ENCODE data around the gene TNNT2.

TNNT2 gene

GRCh38 chr1:201375169-201375568, 2.3 kb downstream of the TNNT2 start:
- DNase-seq = no peak

DNA sequence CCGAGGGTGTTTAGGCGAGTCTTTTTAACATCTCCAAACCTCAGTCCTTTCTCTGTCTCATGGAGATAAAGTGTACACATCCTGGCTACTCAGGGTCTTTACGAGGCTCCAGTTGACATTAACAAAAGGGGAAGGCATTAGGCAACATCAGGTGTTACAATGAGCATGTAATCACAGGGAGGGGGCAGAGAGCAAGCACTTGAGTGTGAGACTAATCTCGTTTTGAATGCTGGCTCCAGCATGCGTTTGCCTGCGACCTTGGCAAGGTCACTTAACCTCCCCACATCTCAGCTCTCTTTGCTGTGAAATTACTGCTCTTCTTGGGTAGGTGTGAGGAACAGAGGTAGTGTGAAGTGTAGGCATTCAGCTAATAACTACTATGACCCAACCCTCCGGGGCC, 3.1 kb downstream of the TNNT2 start:
- DNase-seq = no peak

DNA sequence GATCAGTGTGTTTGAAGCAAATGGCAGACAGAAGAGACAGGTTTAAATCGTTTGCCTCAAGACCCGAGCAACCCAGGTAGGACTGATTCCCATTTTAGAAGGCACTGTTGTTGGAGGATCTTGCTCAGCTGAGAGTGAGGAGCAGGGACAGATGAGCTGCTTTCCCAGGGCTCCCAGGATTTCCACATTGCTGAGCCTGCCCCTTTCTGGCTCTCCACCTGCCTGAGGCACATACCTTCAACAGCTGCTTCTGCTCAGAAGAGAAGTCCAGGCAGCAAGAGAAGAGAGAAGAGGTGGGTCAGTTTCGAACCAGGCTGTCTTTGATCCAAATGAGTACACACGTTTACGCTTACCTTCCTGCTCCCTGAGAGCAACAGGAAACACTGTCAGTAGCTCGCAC, 5.7 kb downstream of the TNNT2 start:
- DNase-seq = no peak

DNA sequence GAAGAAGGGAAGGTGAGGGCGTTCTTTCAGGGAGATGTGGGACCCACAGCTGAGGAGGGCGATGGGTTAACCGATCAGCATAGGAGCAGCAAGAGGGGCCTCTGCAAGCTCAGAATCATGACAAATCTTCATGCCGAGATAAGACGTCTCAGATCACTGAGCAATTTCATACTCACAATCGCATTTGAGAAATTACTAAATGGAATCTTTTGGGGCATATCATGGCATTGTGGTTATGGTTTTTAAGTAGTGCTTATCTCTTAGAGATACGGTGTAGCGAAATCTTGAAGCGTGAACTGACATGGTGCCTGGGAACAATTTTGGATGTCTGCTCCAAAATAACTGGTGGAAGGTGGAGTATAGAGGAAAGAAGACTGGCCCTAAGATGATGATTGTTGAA, 6.2 kb downstream of the TNNT2 start:
- no peak for DNase-seq

DNA sequence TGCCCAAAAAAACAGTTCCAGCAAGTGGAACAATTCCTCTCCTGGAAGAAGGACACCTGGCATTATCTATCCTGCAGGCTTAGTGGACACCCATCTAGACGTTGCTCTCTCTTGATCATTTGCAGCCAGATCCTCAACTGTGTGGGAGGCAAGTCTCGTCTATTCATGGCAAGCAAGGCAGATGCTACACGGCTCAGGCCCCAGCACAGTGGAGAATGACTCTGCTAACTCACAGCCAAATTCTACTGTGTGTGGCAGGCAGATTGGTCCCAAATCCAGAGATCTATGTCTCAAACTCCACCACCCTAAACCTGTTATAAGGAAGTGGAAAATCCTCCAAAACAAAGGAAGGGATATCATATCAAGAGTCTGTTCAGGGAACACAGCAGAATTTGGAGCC, 7.0 kb downstream of the TNNT2 start:
- no peak for DNase-seq

- DNase-seq = no peak
Measured at GRCh38 chr1:201369209-201369608, 8.3 kb downstream of the TNNT2 start.

DNA sequence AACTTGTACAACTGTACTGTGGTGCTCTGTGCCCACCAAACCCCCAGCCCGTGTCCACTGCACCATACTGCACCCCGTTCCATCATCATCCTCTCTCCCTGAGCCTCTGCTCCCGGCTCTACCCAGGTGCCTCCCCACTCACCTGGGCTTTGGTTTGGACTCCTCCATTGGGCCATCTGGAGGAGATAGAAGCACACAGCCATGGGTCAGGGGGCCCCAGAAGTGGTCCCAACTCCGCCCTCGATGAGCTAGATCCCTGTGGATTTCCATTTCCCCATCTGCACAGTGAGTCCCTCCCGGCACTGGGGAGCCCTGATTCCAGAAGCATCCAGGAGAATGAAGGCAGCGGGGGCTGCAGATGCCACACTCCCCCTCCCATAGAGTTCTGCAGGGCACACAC, 10.8 kb downstream of the TNNT2 start:
- no peak for DNase-seq

GRCh38 chr1:201365251-201365650, 12.2 kb downstream of the TNNT2 start:
- no peak for DNase-seq

DNA sequence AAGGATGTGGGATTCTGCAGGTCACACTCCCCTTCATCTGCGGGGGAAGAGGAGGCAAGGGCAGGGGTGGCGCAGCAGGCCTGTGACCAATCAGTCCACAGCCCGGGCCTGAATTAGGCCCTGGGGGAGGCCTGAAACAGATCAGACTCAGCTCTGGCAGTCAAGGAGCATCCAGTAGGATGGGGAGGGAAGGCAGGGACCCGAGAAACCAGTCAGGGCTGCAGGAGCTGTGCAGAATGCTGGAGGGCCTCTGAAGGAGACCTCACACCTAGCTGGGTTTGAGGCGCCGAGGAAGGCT, 12.7 kb downstream of the TNNT2 start:
- DNase-seq = no peak

- no peak for DNase-seq
Measured at GRCh38 chr1:201363467-201363866, 14.0 kb downstream of the TNNT2 start.

- no peak for DNase-seq
Measured at GRCh38 chr1:201362906-201363305, 14.6 kb downstream of the TNNT2 start.

DNA sequence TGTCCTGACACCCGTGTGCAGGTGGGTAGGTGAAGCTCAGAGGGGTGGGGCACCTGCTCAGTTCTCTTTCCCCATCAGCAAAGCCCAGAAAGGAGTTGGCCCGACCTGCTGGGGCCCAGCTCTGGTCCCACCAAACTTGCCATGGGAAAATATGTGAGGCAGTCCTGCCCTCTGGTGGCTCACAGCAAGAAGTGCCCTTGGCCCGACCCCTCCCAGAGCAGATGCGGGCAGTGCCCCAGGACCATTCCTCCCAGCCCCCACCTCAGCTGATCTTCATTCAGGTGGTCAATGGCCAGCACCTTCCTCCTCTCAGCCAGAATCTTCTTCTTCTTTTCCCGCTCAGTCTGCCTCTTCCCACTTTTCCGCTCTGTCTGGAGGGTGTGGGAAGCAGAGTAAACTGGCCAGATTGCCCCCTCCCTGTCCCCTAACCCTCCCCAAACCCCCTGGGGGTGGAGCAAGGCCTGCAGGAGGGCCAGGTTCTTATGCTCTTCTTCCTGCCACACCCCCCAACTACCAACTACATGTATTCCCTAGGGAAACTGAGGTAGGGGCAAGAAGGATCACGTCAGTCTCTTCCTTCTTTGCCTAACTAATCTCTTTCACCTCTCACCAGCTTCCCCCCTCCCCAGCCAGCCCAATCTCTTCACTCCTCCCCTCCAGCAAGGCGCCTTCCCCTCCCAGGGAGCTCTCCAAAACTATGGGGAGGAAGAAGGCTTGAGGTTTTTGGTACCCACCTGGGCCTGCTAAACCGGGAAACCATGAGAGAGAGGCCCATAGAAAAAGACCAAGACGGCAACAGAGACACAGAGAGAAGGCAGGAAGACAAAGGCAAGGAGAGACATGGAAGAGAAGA, 15.6 kb downstream of the TNNT2 start:
- peak in 1 of 2 experiments; percentile 24 for DNase-seq

DNA sequence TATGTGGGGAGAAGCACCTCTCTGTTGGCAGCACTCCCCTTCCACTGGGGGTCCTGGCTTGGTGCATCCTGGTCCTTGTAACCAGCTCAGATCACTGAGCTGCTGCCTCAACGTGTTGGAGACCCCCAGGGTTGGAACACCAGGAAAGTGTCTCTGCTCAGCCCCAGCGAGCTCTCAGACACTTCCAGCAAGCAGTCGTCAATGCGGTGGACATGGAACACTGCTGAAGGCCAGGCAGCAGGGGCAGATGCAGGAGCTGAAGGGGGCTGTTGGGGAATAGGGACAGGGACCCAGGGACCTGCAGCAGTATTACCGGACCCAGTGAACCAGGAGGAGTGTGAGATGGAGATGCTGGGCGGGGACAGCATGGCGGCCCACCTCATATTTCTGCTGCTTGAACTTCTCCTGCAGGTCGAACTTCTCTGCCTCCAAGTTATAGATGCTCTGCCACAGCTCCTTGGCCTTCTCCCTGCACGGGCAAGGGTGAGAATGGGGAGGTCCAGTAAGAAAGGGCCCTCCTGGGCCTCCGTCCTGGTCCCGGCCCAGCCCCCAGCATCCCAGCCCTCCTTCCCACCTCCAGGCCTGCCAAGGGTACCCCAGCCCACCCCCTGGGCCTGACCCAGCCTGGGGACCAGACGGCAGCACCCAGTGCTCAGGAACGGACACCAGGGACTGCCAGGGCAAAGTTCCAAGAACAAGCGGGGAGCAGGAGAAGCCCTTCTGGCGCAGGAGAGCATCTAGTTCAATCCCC, 16.4 kb downstream of the TNNT2 start:
- DNase-seq = no peak

DNA sequence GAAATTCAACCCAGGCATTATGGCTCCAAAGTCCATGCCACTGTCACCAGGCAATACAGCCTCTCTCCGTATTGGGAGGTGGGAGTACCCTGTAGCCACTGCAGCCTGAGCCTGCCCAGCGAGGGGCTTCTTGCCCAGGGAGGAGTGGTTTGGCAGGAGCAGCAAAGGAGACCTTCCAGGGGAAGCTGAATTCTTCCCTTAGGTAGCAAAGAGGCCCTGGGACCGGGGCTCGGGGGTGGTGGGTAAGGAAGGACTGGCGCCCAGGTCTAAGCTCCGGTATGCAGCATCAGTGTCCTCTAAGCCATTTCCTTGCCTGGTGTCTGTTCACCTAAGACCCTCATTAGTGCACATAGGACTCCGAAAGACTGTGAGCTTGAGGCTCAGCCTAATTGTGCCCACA, 17.0 kb downstream of the TNNT2 start:
- no peak for DNase-seq

- DNase-seq = no peak
Measured at GRCh38 chr1:201359873-201360210, 17.6 kb downstream of the TNNT2 start.

GRCh38 chr1:201359031-201359872, 18.2 kb downstream of the TNNT2 start:
- DNase-seq = no peak

- no peak for DNase-seq
Measured at GRCh38 chr1:201358596-201358995, 18.9 kb downstream of the TNNT2 start.

GRCh38 chr1:201357636-201358348, 19.7 kb downstream of the TNNT2 start:
- no peak for DNase-seq

- no peak for DNase-seq
Measured at GRCh38 chr1:201357211-201357610, 20.3 kb downstream of the TNNT2 start.

DNA sequence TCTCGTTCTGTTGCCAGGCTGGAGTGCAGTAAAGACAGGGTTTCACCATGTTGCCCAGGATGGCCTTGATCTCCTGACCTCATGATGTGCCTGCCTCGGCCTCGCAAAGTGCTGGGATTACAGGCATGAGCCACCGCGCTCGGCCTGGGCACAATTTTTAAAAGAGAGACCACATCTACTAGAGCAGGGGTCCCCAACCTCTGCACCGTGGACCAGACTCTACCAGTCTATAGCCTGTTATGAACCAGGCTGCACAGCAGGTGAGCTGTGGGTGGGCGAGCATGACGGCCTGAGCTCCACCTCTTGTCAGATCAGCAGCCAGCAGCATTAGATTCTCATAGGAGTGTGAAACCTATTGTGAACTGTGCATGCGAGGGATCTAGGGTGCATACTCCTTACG, 20.8 kb downstream of the TNNT2 start:
- no peak for DNase-seq

DNA sequence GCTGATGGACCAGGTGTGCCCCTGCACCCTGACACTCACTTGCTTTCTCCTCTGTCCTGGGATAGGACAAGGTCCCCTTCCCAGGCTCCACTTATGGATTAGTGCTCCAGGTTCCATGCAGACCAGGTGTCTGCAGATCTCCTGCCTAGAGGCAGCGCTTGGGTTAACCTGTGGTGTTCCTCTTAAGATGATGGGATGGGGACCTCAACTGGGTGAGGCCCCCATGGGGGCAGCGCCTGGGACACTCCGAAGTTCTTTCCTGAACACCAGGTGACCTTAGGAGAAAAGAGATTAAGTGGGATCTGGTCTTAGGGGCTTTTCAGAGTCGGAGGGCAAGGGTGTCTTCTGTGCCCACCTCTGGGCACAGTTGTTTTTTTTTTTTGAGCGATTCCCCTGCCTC, 21.2 kb downstream of the TNNT2 start:
- no peak for DNase-seq

GRCh38 chr1:201355471-201355870, 22.0 kb downstream of the TNNT2 start:
- no peak for DNase-seq

GRCh38 chr1:201354901-201355295, 22.6 kb downstream of the TNNT2 start:
- DNase-seq = no peak

Data from NCI-H1930 (cell line).